HCT116 (cell line): ENCODE measurements around the gene FGF8.

Source experiments
- POLR2AphosphoS5 ChIP-seq: IDR thresholded peaks from 2 replicates; pipeline ENCODE4 v1.6.1; 2011; ENCODE audit warnings: mild to moderate bottlenecking, low read depth, low read length, moderate library complexity
- RAD21 ChIP-seq: IDR thresholded peaks from 2 replicates; pipeline ENCODE4 v1.6.1; 2012; ENCODE audit warnings: low read depth, mild to moderate bottlenecking
- ZNF274 ChIP-seq: fragments of 200-500 bp; sonication (Bioruptor generic); IDR thresholded peaks from 2 replicates; pipeline ENCODE4 v1.6.1; 2014; ENCODE audit warnings: mild to moderate bottlenecking, low read depth, low read length, inconsistent platforms
- TF ChIP-seq, protein P1 (sequence below): IDR thresholded peaks from 2 replicates; pipeline ENCODE4 v1.6.1; 2012
- TF ChIP-seq, protein P2 (sequence below), 3 experiments: fragments of 200-600 bp in 1 of 3; sonication (generic) in 1 of 3; IDR thresholded peaks in 2 of 3; conservative IDR thresholded peaks in 1 of 3; 2 replicates each; pipeline ENCODE4 v1.5.1; 2012 to 2017; ENCODE audit warnings: low read depth in 2 of 3, low read length in 2 of 3, antibody characterized with exemption in 1 of 3, borderline replicate concordance in 1 of 3, control low read depth in 1 of 3, mild to moderate bottlenecking in 1 of 3, mixed read lengths in 1 of 3, mixed run types in 1 of 3, moderate library complexity in 1 of 3; ENCODE audit not compliant: insufficient read depth in 1 of 3

DNA sequence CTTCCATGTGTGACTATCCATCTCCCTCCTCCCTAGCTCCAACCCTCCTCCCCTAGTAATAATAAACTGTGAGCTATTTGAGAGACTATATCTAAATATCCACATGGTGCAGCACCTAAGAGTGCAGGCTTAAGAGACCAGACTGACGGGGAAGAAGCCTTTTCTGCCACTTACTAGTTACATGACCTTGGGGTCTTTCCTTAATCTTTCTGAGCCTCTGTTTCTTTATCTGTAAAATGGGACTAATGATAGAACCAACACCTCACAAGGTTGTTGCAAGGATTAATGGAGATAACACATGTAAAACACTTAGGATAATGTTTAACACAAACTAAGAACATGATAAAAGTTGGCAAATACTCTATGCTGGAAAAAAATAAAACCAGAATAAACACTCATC is 43.8 kb downstream of the FGF8 start:
- TF ChIP-seq, protein P1, sequence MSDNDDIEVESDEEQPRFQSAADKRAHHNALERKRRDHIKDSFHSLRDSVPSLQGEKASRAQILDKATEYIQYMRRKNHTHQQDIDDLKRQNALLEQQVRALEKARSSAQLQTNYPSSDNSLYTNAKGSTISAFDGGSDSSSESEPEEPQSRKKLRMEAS: no peak
- TF ChIP-seq ZNF274 (no peak), RAD21 (no peak), POLR2AphosphoS5 (no peak)
- TF ChIP-seq, protein P2, sequence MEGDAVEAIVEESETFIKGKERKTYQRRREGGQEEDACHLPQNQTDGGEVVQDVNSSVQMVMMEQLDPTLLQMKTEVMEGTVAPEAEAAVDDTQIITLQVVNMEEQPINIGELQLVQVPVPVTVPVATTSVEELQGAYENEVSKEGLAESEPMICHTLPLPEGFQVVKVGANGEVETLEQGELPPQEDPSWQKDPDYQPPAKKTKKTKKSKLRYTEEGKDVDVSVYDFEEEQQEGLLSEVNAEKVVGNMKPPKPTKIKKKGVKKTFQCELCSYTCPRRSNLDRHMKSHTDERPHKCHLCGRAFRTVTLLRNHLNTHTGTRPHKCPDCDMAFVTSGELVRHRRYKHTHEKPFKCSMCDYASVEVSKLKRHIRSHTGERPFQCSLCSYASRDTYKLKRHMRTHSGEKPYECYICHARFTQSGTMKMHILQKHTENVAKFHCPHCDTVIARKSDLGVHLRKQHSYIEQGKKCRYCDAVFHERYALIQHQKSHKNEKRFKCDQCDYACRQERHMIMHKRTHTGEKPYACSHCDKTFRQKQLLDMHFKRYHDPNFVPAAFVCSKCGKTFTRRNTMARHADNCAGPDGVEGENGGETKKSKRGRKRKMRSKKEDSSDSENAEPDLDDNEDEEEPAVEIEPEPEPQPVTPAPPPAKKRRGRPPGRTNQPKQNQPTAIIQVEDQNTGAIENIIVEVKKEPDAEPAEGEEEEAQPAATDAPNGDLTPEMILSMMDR (IDR thresholded peaks at IDR 0.05 in 2 of 3, conservative IDR thresholded peaks at IDR 0.05 in 1 of 3; ENCODE audit: borderline replicate concordance in 1 of 3, insufficient read depth in 1 of 3, low read depth in 2 of 3, low read length in 2 of 3): no peak
